ENCODE measurements around the gene YIF1B.
"Not testable (repeated sequence)": the region's sequence is repeated elsewhere in the genome, so short reads cannot be mapped to it uniquely, and the experiment has no call there.

Gene YIF1B

GRCh38 chr19:38277969-38278680, 37.6 kb downstream of the YIF1B start:
- no peak for DNase-seq (ENCODE audit: low read depth in 1 of 2, low spot score in 1 of 2)

GRCh38 chr19:38277549-38277948, 38.2 kb downstream of the YIF1B start:
- no peak for DNase-seq (ENCODE audit: low read depth in 1 of 2, low spot score in 1 of 2)

- no peak for DNase-seq (ENCODE audit: low read depth in 1 of 2, low spot score in 1 of 2)
These were observed 38.7 kb downstream of the YIF1B start for GRCh38 chr19:38276942-38277517.

- DNase-seq (ENCODE audit: low read depth in 1 of 2, low spot score in 1 of 2) = no peak
These were observed 41.0 kb downstream of the YIF1B start for GRCh38 chr19:38274739-38275138.

- DNase-seq (ENCODE audit: low read depth in 1 of 2, low spot score in 1 of 2) = no peak
These were observed 42.2 kb downstream of the YIF1B start for GRCh38 chr19:38273499-38273898.

GRCh38 chr19:38270587-38271167, 45.1 kb downstream of the YIF1B start:
- no peak for DNase-seq (ENCODE audit: low read depth in 1 of 2, low spot score in 1 of 2)

GRCh38 chr19:38268539-38268938, 47.2 kb downstream of the YIF1B start:
- no peak for DNase-seq (ENCODE audit: low read depth in 1 of 2, low spot score in 1 of 2)

- DNase-seq (ENCODE audit: low read depth in 1 of 2, low spot score in 1 of 2) = no peak
These were observed 47.8 kb downstream of the YIF1B start for GRCh38 chr19:38267761-38268483.

- no peak for DNase-seq (ENCODE audit: low read depth in 1 of 2, low spot score in 1 of 2)
These were observed 48.7 kb downstream of the YIF1B start for GRCh38 chr19:38266981-38267597.

- DNase-seq (ENCODE audit: low read depth in 1 of 2, low spot score in 1 of 2) = no peak
These were observed 49.8 kb downstream of the YIF1B start for GRCh38 chr19:38265921-38266429.

- no peak for DNase-seq (ENCODE audit: low read depth in 1 of 2, low spot score in 1 of 2)
These were observed 50.4 kb downstream of the YIF1B start for GRCh38 chr19:38265213-38265861.

GRCh38 chr19:38264486-38265212, 51.1 kb downstream of the YIF1B start, which contains the start of gene SPINT2:
Gene SPINT2 (plus strand): TSS chr19:38264573. CDS start chr19:38264893, 320 bp downstream.
- peak; percentile 8 to 49 for DNase-seq (ENCODE audit: low read depth in 1 of 2, low spot score in 1 of 2)

GRCh38 chr19:38263689-38264485, 51.9 kb downstream of the YIF1B start:
- DNase-seq (ENCODE audit: low read depth in 1 of 2, low spot score in 1 of 2) = peak in 1 of 2 donors; percentile 45

GRCh38 chr19:38262585-38263268, 53.0 kb downstream of the YIF1B start:
- no peak for DNase-seq (ENCODE audit: low read depth in 1 of 2, low spot score in 1 of 2)

GRCh38 chr19:38261942-38262341, 53.8 kb downstream of the YIF1B start:
- DNase-seq (ENCODE audit: low read depth in 1 of 2, low spot score in 1 of 2) = not testable (repeated sequence)

- no peak for DNase-seq (ENCODE audit: low read depth in 1 of 2, low spot score in 1 of 2)
These were observed 60.2 kb downstream of the YIF1B start for GRCh38 chr19:38255383-38256014.

- no peak for DNase-seq (ENCODE audit: low read depth in 1 of 2, low spot score in 1 of 2)
These were observed 62.0 kb downstream of the YIF1B start for GRCh38 chr19:38253788-38254187.
